HL-60 (cell line): ENCODE data around the gene CDH22.

Experiments
- DNase-seq, 2 experiments: peaks; one replicate each; pipeline ENCODE4 v3.0.0-alpha.2; 2010 to 2020; ENCODE audit warnings: low read depth in 1 of 2, low spot score in 1 of 2
- H3K27ac ChIP-seq: fragments of 250-450 bp; sonication (Bioruptor Pico); replicated peaks from 2 replicates; pipeline ENCODE4 v1.5.1; 2020; ENCODE audit warnings: mild to moderate bottlenecking, moderate library complexity
- H3K27me3 ChIP-seq: fragments of 250-450 bp; sonication (Bioruptor Pico); 2 replicates; pipeline ENCODE4 v1.5.1; 2021; ENCODE audit warnings: mild to moderate bottlenecking, moderate library complexity; ENCODE audit not compliant: insufficient read depth, poor library complexity, severe bottlenecking
- H3K4me3 ChIP-seq: replicated peaks from 2 replicates; pipeline ENCODE4 v1.5.1; 2011; ENCODE audit warnings: mild to moderate bottlenecking, control low read depth, low read length; ENCODE audit not compliant: insufficient read depth
- GABPA ChIP-seq: IDR thresholded peaks from 2 replicates; pipeline ENCODE4 v1.6.1; 2012; ENCODE audit warnings: low read depth
- POLR2AphosphoS5 ChIP-seq: IDR thresholded peaks from 2 replicates; pipeline ENCODE4 v1.6.1; 2012; ENCODE audit warnings: low read depth
- SPI1 ChIP-seq: IDR thresholded peaks from 2 replicates; pipeline ENCODE4 v1.6.1; 2012; ENCODE audit warnings: low read depth, mild to moderate bottlenecking, borderline replicate concordance
- TF ChIP-seq, protein P1 (sequence below): IDR thresholded peaks from one replicate; pipeline ENCODE4 v1.5.1; 2011; ENCODE audit warnings: low read length, control low read depth, inconsistent platforms; ENCODE audit not compliant: insufficient read depth
- TF ChIP-seq, protein P2 (sequence below): IDR thresholded peaks from 2 replicates; pipeline ENCODE4 v1.6.1; 2012; ENCODE audit warnings: low read depth; ENCODE audit not compliant: insufficient replicate concordance

Gene CDH22

DNA sequence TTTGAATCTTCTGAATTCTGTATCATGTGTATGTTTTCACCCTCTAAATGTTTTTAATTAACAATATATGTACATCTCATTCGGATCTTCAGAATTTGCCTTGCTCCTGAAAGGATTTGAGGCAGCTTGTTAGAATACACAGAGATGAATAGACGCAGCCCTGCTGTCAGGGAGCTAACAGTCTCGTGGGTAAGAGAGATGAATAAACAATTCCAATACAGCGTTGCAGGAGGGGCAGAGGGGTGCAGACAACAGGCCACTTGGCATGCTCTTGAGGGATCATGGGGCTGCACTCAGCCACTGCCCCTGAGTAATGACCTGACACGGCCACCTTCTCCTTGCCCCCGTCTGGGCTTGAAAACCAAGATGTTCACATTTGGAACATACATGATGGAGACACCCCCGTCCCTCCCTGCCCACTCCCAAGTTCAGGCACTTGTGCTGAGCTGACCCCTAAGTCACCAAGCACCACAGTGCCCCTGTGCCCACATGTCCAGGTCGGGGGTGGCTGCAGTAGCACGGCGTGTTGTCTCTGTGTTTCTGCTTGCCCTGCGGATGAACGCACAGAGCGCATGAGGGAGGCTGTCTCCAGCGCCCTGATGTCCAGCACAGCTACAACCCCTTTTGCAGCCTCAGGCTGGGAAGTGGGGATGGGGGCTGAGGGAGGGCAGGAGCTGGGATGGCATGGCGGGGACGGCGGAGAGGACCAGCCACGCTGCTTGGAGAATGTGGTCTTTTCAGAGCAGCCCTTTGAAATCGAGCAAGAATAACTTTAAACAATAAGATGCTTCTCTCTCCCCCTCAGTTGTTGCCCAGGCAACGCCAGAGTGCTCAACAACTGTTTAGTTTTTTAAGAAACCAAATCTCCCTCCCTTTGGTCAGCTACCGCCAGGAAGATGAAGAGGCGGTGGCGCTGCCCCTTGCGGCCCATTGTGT is 33.0 kb upstream of the CDH22 start:
- Histone ChIP-seq H3K27me3 (peaks cover 21% of the 10 kb centered on the region), H3K27ac (no peak overlapping the region), H3K4me3 (no peak overlapping the region)
- TF ChIP-seq POLR2AphosphoS5 (no peak), GABPA (no peak), SPI1 (no peak)
- TF ChIP-seq, protein P1, sequence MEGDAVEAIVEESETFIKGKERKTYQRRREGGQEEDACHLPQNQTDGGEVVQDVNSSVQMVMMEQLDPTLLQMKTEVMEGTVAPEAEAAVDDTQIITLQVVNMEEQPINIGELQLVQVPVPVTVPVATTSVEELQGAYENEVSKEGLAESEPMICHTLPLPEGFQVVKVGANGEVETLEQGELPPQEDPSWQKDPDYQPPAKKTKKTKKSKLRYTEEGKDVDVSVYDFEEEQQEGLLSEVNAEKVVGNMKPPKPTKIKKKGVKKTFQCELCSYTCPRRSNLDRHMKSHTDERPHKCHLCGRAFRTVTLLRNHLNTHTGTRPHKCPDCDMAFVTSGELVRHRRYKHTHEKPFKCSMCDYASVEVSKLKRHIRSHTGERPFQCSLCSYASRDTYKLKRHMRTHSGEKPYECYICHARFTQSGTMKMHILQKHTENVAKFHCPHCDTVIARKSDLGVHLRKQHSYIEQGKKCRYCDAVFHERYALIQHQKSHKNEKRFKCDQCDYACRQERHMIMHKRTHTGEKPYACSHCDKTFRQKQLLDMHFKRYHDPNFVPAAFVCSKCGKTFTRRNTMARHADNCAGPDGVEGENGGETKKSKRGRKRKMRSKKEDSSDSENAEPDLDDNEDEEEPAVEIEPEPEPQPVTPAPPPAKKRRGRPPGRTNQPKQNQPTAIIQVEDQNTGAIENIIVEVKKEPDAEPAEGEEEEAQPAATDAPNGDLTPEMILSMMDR, result no peak
- TF ChIP-seq, protein P2, sequence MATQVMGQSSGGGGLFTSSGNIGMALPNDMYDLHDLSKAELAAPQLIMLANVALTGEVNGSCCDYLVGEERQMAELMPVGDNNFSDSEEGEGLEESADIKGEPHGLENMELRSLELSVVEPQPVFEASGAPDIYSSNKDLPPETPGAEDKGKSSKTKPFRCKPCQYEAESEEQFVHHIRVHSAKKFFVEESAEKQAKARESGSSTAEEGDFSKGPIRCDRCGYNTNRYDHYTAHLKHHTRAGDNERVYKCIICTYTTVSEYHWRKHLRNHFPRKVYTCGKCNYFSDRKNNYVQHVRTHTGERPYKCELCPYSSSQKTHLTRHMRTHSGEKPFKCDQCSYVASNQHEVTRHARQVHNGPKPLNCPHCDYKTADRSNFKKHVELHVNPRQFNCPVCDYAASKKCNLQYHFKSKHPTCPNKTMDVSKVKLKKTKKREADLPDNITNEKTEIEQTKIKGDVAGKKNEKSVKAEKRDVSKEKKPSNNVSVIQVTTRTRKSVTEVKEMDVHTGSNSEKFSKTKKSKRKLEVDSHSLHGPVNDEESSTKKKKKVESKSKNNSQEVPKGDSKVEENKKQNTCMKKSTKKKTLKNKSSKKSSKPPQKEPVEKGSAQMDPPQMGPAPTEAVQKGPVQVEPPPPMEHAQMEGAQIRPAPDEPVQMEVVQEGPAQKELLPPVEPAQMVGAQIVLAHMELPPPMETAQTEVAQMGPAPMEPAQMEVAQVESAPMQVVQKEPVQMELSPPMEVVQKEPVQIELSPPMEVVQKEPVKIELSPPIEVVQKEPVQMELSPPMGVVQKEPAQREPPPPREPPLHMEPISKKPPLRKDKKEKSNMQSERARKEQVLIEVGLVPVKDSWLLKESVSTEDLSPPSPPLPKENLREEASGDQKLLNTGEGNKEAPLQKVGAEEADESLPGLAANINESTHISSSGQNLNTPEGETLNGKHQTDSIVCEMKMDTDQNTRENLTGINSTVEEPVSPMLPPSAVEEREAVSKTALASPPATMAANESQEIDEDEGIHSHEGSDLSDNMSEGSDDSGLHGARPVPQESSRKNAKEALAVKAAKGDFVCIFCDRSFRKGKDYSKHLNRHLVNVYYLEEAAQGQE, result no peak
- DNase-seq, result no peak

DNA sequence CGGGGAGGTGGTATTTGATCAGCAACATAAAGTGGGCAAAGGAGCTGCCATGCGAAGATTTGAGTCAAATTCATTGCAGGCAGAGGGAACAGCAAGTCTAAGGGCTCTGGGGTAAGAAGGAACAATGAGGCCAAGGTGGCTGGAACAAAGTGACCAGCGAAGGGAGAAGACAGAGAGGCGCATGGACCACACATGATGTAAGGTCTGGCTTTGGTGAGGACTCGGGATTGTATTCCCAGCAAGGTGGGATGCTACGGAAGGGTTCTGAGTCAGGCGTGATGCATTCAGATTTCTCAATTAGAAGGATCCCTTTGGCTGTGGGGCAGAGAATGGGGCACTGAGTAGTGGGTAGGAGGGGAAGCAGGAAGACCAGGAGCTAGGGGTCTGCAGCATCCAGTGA is 30.7 kb upstream of the CDH22 start:
- Histone ChIP-seq H3K4me3 (no peak overlapping the region), H3K27me3 (peaks cover 23% of the 10 kb centered on the region), H3K27ac (no peak overlapping the region)
- TF ChIP-seq, protein P1, result no peak
- TF ChIP-seq, protein P2, result no peak
- TF ChIP-seq GABPA (no peak), SPI1 (no peak), POLR2AphosphoS5 (no peak)
- no peak for DNase-seq

DNA sequence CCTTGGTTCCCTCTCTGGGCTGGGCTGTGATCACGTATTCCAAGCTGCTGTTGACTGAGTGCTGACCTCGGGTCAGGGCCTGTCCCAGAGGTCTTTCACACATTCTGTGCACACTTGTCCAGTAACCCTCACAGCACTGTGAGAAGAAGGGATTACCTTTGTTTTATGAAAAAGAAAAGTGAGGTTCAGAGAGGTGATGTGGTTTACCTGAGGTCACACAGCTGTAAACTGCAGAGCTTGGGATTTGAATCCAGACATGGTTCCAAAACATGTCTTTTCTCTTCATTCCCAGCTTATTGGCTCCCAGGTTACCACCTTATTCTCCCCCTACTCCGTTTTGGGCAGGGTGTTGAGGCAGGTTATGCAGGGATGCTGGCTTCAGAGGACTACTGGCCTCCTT is 28.4 kb upstream of the CDH22 start:
- no peak overlapping the region for H3K27ac ChIP-seq
- H3K27me3 ChIP-seq, result peaks cover 20% of the 10 kb centered on the region
- no peak overlapping the region for H3K4me3 ChIP-seq
- DNase-seq, result no peak
- TF ChIP-seq, protein P1, result no peak
- TF ChIP-seq POLR2AphosphoS5, result no peak
- TF ChIP-seq, protein P2, result no peak
- no peak for TF ChIP-seq SPI1
- no peak for TF ChIP-seq GABPA
